Type B pancreatic cell (in vitro differentiated cells): ENCODE data around the gene AMPD3. TPM values are rescaled to one million over a fixed set of nuclear protein-coding genes. Genes with fewer than 3 reads are reported as not detected.

ENCODE experiments used
- DNase-seq: peaks from one replicate; pipeline ENCODE4 v3.0.0; 2021; ENCODE audit warnings: mixed read lengths; ENCODE audit not compliant: unreplicated experiment; ENCODE audit errors: extremely low spot score
- H3K27ac Mint-ChIP-seq: 2 replicates; pipeline ENCODE4 v1.8.0; 2021; ENCODE audit warnings: mild to moderate bottlenecking, mixed read lengths
- H3K27me3 Mint-ChIP-seq: 2 replicates; pipeline ENCODE4 v1.8.0; 2021; ENCODE audit warnings: mixed read lengths
- H3K36me3 Mint-ChIP-seq: 2 replicates; pipeline ENCODE4 v1.8.0; 2021; ENCODE audit warnings: mixed read lengths
- H3K4me1 Mint-ChIP-seq: one replicate; pipeline ENCODE4 v1.8.0; 2021; ENCODE audit warnings: mixed read lengths; ENCODE audit not compliant: unreplicated experiment
- H3K4me3 Mint-ChIP-seq: 2 replicates; pipeline ENCODE4 v1.8.0; 2021; ENCODE audit warnings: mild to moderate bottlenecking, mixed read lengths
- H3K9me3 Mint-ChIP-seq: 2 replicates; pipeline ENCODE4 v1.8.0; 2021; ENCODE audit warnings: mixed read lengths
- total RNA-seq: library from RNA; stranded (reverse); gene quantifications from 2 replicates; pipeline ENCODE4 v1.2.1, GENCODE V29; 2021; ENCODE audit warnings: low replicate concordance
- TF ChIP-seq, protein P1 (sequence below): fragments of 200-600 bp; sonication (generic); conservative IDR thresholded peaks from 2 replicates; pipeline ENCODE4 v1.5.0; 2021; ENCODE audit warnings: antibody characterized with exemption, mild to moderate bottlenecking

The AMPD3 gene
- total RNA-seq, 1 donor from 2014 or later: 7.0 TPM

DNA sequence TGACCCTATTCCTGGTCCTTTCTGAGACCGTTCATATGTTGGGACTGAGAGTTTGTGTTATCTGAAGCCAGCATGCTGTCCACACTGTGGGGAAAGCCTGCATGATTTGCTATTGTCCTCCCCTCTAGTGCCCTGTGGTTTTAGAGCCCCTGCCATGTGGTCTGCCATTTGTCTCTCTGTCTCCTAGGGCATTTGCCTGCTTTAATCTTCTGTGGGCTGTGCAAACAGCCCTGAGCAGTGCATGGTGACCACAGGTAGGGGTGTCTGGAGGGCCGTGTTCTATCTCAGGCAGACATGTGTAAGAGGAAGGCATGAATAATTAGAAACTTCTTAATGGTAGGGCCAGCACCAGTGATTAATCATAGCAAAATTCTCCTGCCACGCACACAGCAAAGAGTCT lies 23.0 kb downstream of the AMPD3 start:
- no peak for DNase-seq
- no peak overlapping the region for H3K4me3 Mint-ChIP-seq
- no peaks in the 10 kb centered on the region for H3K9me3 Mint-ChIP-seq
- TF ChIP-seq, protein P1, sequence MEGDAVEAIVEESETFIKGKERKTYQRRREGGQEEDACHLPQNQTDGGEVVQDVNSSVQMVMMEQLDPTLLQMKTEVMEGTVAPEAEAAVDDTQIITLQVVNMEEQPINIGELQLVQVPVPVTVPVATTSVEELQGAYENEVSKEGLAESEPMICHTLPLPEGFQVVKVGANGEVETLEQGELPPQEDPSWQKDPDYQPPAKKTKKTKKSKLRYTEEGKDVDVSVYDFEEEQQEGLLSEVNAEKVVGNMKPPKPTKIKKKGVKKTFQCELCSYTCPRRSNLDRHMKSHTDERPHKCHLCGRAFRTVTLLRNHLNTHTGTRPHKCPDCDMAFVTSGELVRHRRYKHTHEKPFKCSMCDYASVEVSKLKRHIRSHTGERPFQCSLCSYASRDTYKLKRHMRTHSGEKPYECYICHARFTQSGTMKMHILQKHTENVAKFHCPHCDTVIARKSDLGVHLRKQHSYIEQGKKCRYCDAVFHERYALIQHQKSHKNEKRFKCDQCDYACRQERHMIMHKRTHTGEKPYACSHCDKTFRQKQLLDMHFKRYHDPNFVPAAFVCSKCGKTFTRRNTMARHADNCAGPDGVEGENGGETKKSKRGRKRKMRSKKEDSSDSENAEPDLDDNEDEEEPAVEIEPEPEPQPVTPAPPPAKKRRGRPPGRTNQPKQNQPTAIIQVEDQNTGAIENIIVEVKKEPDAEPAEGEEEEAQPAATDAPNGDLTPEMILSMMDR: no peak
- H3K27ac Mint-ChIP-seq: no peak overlapping the region
- H3K4me1 Mint-ChIP-seq: peaks cover 6% of the 10 kb centered on the region
- H3K36me3 Mint-ChIP-seq: no peaks in the 10 kb centered on the region
- no peaks in the 10 kb centered on the region for H3K27me3 Mint-ChIP-seq

DNA sequence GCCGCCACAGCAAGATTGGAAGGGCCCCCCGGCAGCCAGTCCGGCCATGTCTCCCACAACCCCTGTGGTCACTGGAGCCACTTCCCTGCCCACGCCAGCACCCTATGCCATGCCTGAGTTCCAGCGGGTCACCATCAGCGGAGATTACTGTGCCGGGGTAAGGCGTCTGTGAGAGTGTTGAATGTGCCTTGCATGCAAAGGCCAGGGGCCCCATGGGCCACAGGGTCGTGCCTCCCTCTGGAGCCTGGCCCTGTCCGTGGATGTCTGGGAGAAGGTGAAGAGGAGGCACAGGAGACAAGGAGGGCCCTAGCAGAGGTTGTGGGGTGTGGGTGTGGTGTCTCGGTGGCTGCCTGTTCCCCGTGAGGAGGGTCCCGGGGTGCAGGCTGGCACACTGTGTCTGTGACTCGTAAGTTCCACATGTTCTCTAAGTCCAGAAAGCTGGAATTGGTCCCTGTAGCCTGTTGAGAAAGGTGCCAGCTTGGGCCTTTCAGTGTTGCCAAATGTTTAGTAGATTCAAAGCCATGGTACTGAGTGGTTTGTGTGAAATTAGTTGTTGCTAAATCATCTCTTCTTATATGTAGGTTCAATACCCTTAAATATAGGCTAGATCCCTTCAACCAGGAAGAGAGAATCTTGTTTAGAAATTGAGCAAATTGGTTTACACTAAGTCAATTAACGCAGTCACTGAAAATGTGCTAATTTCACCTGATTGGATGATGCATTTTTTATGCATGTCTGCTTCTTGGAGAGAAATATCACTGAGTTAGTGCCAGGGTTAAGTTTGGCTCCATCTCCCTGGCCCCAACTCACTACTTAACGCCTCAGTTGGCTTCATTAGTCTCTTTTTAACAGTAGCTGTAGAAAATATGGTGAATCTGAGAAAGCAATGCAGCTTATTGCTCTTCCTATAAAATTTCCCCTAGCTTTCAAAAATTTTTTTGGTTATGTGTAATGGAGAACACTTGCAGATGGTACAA lies 23.8 kb downstream of the AMPD3 start:
- H3K27ac Mint-ChIP-seq: no peak overlapping the region

DNA sequence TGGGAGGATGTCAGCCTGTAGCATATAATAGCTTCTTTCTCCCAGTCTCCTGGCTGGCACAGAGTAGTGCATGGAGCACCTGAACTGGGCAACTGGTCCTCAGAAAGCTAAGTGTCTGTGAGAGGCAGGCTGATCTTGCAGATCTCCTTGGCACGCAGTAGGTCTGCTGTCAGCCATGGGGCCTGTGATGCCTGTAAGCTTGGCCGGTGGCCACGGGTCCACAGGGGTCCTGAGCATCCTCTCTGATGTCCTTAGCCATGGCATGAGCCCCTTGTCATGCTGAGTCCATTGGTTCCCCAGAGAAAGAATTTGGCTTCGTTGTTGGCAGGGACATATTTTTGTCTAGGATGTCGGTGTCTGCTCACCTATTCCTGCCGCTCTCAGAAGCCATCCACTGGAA lies 25.0 kb downstream of the AMPD3 start:
- TF ChIP-seq, protein P1: no peak
- H3K36me3 Mint-ChIP-seq: no peaks in the 10 kb centered on the region
- H3K27ac Mint-ChIP-seq: no peak overlapping the region
- no peaks in the 10 kb centered on the region for H3K27me3 Mint-ChIP-seq
- no peak for DNase-seq
- no peaks in the 10 kb centered on the region for H3K9me3 Mint-ChIP-seq
- H3K4me1 Mint-ChIP-seq: peaks cover 6% of the 10 kb centered on the region
- H3K4me3 Mint-ChIP-seq: no peak overlapping the region

More for the DNA sequence above, 23.8 kb downstream of the AMPD3 start:
- Mint-ChIP-seq H3K27me3 (no peaks in the 10 kb centered on the region), H3K4me3 (no peak overlapping the region), H3K9me3 (no peaks in the 10 kb centered on the region), H3K36me3 (no peaks in the 10 kb centered on the region), H3K4me1 (peaks cover 6% of the 10 kb centered on the region)
- TF ChIP-seq, protein P1: no peak
- no peak for DNase-seq

DNA sequence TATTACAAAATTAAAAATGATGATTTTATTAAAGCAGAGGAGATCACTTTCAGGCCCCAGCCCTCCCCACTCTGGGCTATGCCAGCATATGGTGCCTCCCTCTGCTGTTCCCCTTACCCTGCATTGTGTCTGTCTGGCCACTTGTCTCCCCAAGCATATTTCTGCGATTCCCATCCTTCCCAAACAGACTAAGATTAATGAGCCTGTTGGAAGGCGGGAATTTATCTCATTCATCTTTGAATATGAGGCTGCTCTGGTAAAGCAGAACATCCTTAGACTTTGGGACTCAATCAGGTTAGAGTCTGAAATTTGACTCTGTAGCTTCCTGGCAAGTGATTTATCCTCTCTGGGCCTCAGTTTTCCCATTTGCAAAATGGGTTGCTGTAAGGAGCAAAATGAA lies 25.7 kb downstream of the AMPD3 start:
- TF ChIP-seq, protein P1: no peak
- DNase-seq: no peak
- H3K4me3 Mint-ChIP-seq: no peak overlapping the region
- H3K36me3 Mint-ChIP-seq: no peaks in the 10 kb centered on the region
- H3K27me3 Mint-ChIP-seq: no peaks in the 10 kb centered on the region
- H3K9me3 Mint-ChIP-seq: no peaks in the 10 kb centered on the region
- peaks cover 6% of the 10 kb centered on the region for H3K4me1 Mint-ChIP-seq
- no peak overlapping the region for H3K27ac Mint-ChIP-seq

DNA sequence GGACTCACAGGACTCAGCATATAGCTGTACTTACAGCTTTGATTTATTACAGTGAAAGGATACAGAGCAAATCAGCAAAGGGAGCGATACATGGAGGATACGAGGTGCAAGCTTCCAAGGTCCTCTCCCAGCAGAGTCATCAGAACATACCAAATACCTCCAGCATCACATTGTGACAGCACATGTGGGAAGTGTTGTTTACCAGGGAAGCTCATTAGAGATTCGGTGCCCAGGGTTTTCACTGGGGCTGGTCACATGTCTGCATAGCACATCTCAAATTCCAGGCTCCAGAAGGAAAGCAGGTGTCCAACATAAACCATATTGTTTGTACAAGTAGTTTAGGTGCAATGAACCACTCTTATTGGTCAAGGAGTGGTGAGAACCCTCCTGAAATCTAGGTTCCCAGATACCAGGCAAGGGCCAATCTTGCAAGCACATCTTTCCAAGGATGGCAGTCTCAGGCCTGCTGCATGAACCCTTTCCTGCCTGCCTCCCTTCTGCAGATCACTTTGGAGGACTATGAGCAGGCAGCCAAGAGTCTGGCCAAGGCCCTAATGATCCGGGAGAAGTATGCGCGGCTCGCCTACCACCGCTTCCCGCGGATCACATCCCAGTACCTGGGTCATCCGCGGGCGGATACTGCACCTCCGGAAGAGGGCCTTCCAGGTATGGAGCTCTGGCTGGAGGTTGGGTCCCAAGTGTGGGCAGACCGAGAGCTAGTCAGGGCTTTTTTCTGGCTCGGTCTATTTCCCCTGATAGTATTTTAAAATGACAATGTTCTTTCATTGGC lies 26.7 kb downstream of the AMPD3 start:
- H3K27ac Mint-ChIP-seq: no peak overlapping the region
- TF ChIP-seq, protein P1: no peak
- H3K36me3 Mint-ChIP-seq: no peaks in the 10 kb centered on the region
- DNase-seq: no peak
- no peak overlapping the region for H3K4me3 Mint-ChIP-seq
- peaks cover 6% of the 10 kb centered on the region for H3K4me1 Mint-ChIP-seq
- no peaks in the 10 kb centered on the region for H3K27me3 Mint-ChIP-seq
- H3K9me3 Mint-ChIP-seq: no peaks in the 10 kb centered on the region
